Mucosa of gallbladder (tissue), 1 donor: ENCODE measurements around the gene ZNF221. TPM values are rescaled to one million over a fixed set of nuclear protein-coding genes. Genes with fewer than 3 reads are reported as not detected.
"Not testable (repeated sequence)": the region's sequence is repeated elsewhere in the genome, so short reads cannot be mapped to it uniquely, and the experiment has no call there.

Source experiments
- DNase-seq: peaks from one replicate; pipeline ENCODE4 v3.0.0-alpha.2; 2020; ENCODE audit warnings: low spot score
- total RNA-seq: library from RNA; stranded (reverse); gene quantifications from one replicate; pipeline ENCODE4 v1.2.1, GENCODE V29; 2021
- donor health status: DM: no; HTN: no; CAD: no.

ZNF221 gene
- total RNA-seq = 7.5 TPM

GRCh38 chr19:43950834-43951645 lies at the start of gene ZNF221:
Gene ZNF221, plus strand, starts transcription at chr19:43951228. Its CDS starts 11,499 bp downstream, at chr19:43962727.
- peak; percentile 95 for DNase-seq

- peak; percentile 88 for DNase-seq
Measured at GRCh38 chr19:43901395-43902390, 49.3 kb upstream of the ZNF221 start.

- DNase-seq = no peak
Measured at GRCh38 chr19:43902399-43902798, 48.6 kb upstream of the ZNF221 start.

GRCh38 chr19:43905897-43906296 lies 45.1 kb upstream of the ZNF221 start:
- DNase-seq = no peak

- no peak for DNase-seq
Measured at GRCh38 chr19:43906774-43907173, 44.3 kb upstream of the ZNF221 start.

GRCh38 chr19:43908659-43909058 lies 42.4 kb upstream of the ZNF221 start:
- DNase-seq = no peak

GRCh38 chr19:43910884-43911283 lies 40.1 kb upstream of the ZNF221 start:
- no peak for DNase-seq

- no peak for DNase-seq
Measured at GRCh38 chr19:43913383-43913782, 37.6 kb upstream of the ZNF221 start.

- no peak for DNase-seq
Measured at GRCh38 chr19:43914051-43914450, 37.0 kb upstream of the ZNF221 start.

GRCh38 chr19:43923875-43924274 lies 27.2 kb upstream of the ZNF221 start:
- DNase-seq = no peak

GRCh38 chr19:43928820-43929219 lies 22.2 kb upstream of the ZNF221 start:
- DNase-seq = no peak

- no peak for DNase-seq
Measured at GRCh38 chr19:43934055-43934984, 16.7 kb upstream of the ZNF221 start.

GRCh38 chr19:43934985-43935708 lies 15.9 kb upstream of the ZNF221 start, which contains the start of gene ZNF45:
Gene ZNF45, minus strand, starts transcription at chr19:43935282. Its CDS starts 13,097 bp downstream, at chr19:43922185.
- peak; percentile 92 for DNase-seq

- DNase-seq = no peak
Measured at GRCh38 chr19:43936188-43936587, 14.8 kb upstream of the ZNF221 start.

GRCh38 chr19:43939557-43940260 lies 11.3 kb upstream of the ZNF221 start:
- DNase-seq = no peak

GRCh38 chr19:43940719-43941118 lies 10.3 kb upstream of the ZNF221 start:
- DNase-seq = no peak

- DNase-seq = no peak
Measured at GRCh38 chr19:43941209-43941608, 9.8 kb upstream of the ZNF221 start.

- not testable (repeated sequence) for DNase-seq
Measured at GRCh38 chr19:43947412-43947811, 3.6 kb upstream of the ZNF221 start.

GRCh38 chr19:43949803-43950202 lies 1.2 kb upstream of the ZNF221 start:
- not testable (repeated sequence) for DNase-seq

- no peak for DNase-seq
Measured at GRCh38 chr19:43956827-43957226, 5.8 kb downstream of the ZNF221 start.
